Right kidney (tissue), 1 donor: ENCODE results near the gene CD2BP2.

Experiments used
- DNase-seq: peaks from one replicate; pipeline ENCODE4 v3.0.0-alpha.2; 2016

Gene CD2BP2

DNA sequence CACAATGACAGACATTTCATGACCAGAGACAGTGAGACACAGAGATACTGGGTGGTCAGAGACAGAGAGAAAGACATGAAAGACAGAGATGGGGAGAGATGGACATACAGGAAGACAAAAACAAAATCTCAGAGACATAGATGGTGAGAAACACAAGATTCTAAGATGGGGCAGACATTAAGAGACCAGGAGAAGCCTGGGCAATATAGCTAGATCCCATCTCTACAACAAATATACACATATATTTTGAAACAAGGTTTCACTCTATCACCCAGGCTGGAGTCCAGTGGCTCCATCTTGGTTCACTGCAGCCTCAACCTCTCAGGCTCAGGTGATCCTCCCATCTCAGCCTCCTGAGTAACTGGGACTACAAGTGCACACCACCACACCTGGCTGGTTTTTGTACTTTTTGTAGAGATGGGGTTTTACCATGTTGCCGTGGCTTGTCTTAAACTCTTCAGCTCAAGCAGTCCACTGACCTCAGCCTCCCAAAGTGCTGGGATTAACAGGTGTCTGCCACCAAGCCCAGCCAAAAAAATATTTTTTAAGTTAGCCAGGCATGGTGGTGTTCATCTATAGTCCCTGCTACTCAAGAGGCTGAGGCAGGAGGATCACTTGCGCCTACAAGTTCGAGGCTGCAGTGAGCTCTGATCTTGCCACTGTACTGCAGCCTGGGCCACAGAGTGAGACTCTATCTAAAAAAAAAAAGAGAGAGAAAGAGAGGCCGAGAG lies 25.1 kb upstream of the CD2BP2 start:
- no peak for DNase-seq

DNA sequence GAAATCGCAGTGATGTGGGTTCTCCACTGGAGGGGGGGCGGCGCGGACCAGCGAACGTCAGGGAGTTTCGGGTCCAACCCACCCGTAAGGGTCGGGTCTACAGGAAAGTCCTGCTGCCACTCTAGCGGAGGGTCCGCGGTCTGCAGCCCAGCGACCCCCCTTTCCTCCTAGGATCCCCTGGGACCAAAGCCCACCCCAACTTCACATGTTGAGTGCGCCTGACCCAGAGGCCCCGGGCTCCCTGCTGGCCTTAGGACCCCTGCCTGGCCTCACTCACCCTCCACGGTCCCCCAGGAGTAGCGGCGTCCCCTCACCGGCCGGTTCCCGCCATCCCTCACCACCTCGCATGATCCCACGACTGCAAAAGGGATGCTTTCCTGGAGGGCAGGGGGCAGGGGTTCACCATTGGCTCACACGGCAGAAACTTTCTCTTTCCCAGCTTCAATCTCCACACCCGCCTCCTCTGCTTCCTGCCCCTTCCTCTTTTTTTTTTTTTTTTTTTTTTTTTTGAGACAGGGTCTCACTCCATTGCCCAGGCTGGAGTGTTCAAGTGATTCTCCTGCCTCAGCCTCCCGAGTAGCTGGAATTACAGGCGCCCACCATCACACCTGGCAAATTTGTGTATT lies 24.2 kb upstream of the CD2BP2 start:
- no peak for DNase-seq

GRCh38 chr16:30378236-30379157 lies 23.4 kb upstream of the CD2BP2 start:
- peak; percentile 95 for DNase-seq

DNA sequence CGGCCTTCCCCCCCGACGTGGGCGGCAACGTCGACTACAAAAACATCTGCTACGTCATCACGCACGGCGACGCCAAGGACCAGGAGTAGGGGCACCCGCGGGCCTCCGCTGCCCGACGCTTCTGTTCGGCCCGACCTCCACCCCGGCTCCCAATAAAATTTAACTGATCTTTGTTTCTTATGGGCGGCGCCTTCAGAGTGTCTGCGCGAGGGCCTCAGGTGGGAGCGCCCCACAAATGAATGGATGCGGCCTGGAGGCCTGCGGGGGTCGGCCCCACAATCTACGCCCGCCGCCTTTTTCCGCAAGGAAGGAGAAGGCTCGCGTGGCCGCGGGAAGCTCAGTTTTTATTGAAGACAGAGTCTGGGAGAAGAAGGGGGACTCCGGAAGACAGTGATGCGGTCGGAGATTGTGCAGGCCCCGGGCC lies 22.7 kb upstream of the CD2BP2 start:
- peak; percentile 93 for DNase-seq

- DNase-seq: peak; percentile 70
These were observed 22.1 kb upstream of the CD2BP2 start for GRCh38 chr16:30377050-30377811.

DNA sequence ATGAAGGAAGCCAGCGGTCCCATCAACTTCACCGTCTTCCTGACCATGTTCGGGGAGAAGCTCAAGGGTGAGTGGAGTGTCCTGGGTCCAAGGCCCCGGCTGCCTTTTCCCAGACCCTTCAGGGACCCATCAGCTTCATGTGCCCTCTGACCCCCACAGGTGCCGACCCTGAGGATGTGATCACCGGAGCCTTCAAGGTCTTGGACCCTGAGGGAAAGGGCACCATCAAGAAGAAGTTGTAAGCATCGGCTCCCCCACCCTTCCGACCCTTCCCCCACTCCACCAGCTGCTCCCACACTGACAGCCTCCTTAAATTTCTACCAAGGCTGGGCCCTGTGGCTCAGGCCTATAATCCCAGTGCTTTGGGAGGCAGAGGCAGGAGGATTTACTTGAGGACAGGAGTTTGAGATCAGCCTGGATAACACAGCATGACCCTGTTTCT lies 21.4 kb upstream of the CD2BP2 start:
- DNase-seq: no peak

GRCh38 chr16:30375864-30376263 lies 20.8 kb upstream of the CD2BP2 start:
- no peak for DNase-seq

DNA sequence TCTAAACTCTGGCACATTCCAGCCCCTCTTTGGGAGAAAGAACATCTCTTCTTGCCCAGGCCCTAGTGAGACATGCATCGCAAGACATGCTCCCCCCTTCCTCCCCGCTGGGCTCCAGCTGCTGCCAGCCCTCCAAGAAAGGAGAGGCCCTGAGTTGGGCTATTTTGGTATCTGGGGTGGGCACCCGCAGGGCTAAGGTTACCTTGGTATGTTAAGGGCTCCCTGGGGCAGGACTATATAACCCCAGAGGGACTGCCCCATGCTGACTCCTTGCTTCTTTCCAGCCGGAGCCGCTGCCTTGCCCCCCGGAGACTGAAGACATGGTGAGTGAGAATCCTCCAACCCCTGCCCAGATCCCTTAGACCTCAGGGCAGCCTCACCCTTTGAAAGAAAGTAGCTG lies 19.4 kb upstream of the CD2BP2 start, which contains the start of gene MYL11:
Gene MYL11, plus strand, starts transcription at position 265 of the 400 bp plus-strand sequence. Its CDS starts 56 bp downstream, at position 321.
- DNase-seq: no peak

- DNase-seq: no peak
These were observed 17.6 kb upstream of the CD2BP2 start for GRCh38 chr16:30372725-30373124.

GRCh38 chr16:30372038-30372712 lies 17.1 kb upstream of the CD2BP2 start:
- no peak for DNase-seq

- DNase-seq: peak; percentile 21
These were observed 16.2 kb upstream of the CD2BP2 start for GRCh38 chr16:30371248-30371816.

DNA sequence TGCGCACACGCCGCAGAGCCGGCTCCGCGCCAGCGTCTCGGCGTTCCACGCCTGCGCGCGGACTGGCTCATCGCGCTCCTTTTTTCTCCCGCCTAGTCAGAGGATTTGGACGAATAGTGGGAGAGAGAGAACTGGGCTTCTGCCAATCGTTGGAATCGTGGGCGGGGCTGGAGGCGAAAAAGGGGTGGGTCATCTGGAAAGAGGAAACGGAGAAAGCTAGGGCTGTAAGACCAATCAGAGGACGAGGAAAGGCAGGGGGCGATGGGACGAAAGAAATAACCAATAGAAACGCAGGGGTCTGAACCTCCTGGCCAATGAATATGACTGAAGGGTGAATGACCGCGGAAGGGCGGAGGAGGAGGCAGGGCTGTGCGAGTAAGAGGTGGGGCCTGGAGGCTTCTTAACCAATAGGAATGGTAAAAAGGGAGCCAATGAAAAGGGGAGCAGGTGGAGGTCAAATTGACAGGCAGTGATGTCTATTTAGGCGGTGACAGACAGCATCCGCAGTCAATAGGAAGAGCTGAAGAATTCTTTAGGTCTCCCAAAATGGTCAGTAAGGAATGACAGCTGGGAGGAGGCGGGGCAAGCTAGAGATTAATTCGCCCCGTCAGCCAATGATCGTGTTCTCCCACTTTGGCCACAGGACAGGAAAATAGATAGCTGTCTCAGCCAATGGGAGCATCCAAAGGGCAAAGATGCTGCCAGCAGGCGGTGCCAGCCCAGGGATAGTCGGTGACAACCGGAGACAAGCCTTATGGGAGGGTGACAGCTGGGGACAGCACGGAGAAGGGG lies 15.5 kb upstream of the CD2BP2 start, which contains the start of gene TBC1D10B:
Gene TBC1D10B, minus strand, starts transcription at position 39 of the 792 bp plus-strand sequence. CDS start 311 bp downstream, outside the sequence.
- DNase-seq: peak; percentile 92

- no peak for DNase-seq
These were observed 14.9 kb upstream of the CD2BP2 start for GRCh38 chr16:30369938-30370455.

GRCh38 chr16:30369091-30369937 lies 14.2 kb upstream of the CD2BP2 start:
- peak; percentile 50 for DNase-seq

DNA sequence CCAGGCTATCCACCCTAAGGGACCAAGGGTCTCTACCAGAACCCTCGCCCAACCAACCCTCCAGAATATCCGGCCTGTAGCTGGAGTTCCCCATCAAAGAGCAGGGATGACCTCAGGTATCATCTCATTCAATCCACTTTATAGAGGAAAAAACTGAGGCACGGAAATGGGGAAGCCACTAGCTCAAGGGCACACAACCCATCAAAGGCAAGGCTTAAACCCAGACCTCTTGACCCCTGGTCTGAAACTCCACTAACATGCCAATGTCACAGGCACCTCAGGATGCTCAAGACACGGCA lies 13.6 kb upstream of the CD2BP2 start:
- no peak for DNase-seq

DNA sequence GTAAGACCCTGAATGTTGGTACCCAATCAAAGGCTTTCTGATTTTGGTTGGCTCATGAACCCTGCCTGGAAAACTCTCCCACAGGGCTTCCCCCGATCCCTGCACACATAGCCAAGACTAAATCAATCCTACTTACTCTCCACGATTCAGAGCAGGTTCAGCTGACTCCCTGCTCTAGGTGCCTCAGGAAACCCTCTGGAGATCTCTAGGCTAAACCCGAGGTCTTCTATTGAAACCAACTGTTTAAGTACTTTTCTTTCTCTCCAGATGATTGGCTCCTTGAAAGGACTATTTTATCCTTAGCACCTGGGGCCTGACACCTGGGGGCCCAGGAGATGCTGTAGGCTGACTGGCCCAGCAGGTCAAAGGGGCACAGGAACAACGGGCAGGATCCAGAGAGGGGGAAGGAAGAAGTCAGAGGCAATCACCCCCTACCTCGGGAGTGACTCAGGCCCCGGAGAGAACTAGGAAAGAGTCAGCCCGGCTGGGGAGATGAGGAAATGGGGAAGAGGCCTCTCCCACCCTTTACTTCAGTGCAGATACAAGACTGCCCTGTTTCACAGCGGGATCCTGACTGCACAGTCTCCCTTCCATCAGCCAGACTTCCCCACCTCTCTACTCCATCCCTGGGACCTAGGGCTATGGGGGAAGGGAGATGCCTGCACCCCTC lies 13.1 kb upstream of the CD2BP2 start:
- DNase-seq: no peak

GRCh38 chr16:30367349-30368009 lies 12.4 kb upstream of the CD2BP2 start:
- DNase-seq: no peak

DNA sequence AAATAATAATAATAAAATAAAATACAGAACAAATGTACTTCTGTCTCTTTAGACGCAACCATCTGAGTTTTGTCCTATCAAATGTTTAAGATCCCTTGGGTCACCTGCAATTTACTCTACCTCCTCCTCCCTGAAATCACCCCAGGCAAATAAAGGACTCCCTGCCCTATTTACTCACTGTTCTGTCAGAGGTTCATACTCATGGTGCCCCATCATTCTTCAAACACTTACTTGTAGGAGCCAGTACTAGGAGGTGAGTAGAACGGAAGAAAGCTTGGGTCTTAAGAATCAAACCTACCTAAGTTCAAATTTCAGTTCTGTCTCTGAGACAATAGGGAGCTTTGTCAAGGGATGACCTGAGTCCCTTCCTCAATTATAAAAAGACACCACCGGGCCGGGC lies 11.4 kb upstream of the CD2BP2 start:
- no peak for DNase-seq
